Skin epidermis (tissue), 12 donors: ENCODE results near the gene TSPAN7.
A peak's percentile ranks its signal among the peaks of the same experiment; 100 is the strongest.

ENCODE experiments used
- H3K27ac ChIP-seq, 21 experiments: fragments of 200-600 bp; sonication (generic) in 11 of 21; one replicate each; pipeline ENCODE4 v1.5.0; 2020; ENCODE audit warnings: mild to moderate bottlenecking in 3 of 21, inconsistent platforms in 2 of 21, moderate library complexity in 2 of 21
- H3K4me3 ChIP-seq, 7 experiments: fragments of 200-600 bp; sonication (generic) in 2 of 7; one replicate each; pipeline ENCODE4 v1.5.0; 2020; ENCODE audit warnings: inconsistent platforms in 2 of 7, mild to moderate bottlenecking in 2 of 7, moderate library complexity in 1 of 7

Gene TSPAN7

GRCh38 chrX:38561126-38561868, at the start of gene TSPAN7:
Gene TSPAN7, plus strand, starts transcription at chrX:38561542. Its CDS starts 5 bp downstream, at chrX:38561547.
- Histone ChIP-seq H3K27ac (peak within 1 kb of the TSS in 6 of 21 experiments; percentile 35 to 60 (median 50)), H3K4me3 (peak within 1 kb of the TSS; percentile 29 to 48 (median 34))

- Histone ChIP-seq H3K4me3 (no peak overlapping the region), H3K27ac (no peak overlapping the region)
These were observed 48.1 kb upstream of the TSPAN7 start for GRCh38 chrX:38513112-38513742.

- Histone ChIP-seq H3K4me3 (no peak overlapping the region), H3K27ac (no peak overlapping the region)
These were observed 47.1 kb upstream of the TSPAN7 start for GRCh38 chrX:38514016-38514854.

GRCh38 chrX:38515291-38515690, 46.1 kb upstream of the TSPAN7 start:
- Histone ChIP-seq H3K4me3 (no peak overlapping the region), H3K27ac (no peak overlapping the region)

DNA sequence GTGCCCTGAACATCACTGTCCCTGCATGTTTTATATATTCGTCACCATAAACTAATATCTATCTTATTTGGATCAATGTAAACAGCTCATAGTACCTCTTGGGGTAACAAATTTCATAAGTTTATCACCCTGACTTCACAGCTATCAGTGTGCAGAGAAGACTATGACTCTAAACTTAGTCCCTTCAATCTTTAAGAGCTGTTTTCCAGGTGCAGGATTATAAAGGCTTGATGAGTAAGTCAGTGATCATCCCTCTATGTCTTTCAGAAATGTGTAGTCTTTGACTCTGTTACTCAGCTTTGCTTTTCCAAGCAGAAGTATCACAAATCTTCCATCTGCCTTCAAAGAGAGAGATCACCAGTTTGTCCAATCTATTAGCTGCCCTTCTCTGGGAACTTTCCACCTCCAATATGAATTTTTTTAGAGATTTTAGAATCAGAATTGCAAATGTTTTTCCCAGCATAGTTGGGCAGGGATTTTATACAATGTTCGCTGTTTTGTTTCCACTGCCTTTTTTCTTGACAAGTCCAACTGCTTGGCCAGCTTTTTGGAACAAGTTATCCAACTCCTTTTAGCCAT, 45.1 kb upstream of the TSPAN7 start:
- Histone ChIP-seq H3K27ac (no peak overlapping the region), H3K4me3 (no peak overlapping the region)

- Histone ChIP-seq H3K27ac (no peak overlapping the region), H3K4me3 (no peak overlapping the region)
These were observed 41.7 kb upstream of the TSPAN7 start for GRCh38 chrX:38519651-38520050.

DNA sequence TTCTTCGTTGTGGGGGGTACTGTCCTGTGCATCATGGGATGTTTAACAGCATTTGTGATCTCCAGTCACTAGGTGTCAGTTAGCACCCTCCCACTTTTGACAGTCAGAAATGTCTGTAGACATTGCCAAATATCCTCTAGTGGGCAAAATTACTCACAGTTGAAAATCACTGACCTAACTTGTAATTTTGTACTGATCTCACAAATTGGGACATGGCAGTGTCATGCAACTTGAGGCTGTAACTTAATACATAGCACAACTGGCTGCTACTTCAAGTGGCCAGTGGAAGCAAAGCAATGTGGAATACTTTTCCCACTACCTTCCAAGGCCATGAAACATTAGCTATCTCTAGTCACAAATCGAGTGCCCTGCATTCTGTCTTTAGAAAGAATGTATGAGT, 23.2 kb upstream of the TSPAN7 start:
- Histone ChIP-seq H3K27ac (no peak overlapping the region), H3K4me3 (no peak overlapping the region)

DNA sequence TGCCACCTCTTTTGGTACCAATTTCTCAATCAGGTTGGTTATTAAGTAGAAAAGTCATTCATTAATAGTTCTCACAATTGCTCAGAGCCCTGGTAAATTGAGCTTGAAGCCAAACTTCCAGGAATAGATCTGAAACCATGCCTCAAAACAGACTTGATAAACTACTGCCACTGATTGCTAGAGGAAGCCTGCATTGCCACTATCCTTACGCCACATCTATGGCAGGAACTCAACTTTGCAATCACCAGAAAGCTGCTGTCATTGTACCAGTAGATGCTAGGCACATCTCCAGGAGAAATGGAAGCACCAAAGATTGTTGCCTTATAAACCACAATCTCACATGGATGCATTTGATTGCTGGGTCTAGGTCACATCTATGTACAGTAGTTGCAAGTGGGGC, 21.6 kb upstream of the TSPAN7 start:
- Histone ChIP-seq H3K4me3 (no peak overlapping the region), H3K27ac (no peak overlapping the region)

DNA sequence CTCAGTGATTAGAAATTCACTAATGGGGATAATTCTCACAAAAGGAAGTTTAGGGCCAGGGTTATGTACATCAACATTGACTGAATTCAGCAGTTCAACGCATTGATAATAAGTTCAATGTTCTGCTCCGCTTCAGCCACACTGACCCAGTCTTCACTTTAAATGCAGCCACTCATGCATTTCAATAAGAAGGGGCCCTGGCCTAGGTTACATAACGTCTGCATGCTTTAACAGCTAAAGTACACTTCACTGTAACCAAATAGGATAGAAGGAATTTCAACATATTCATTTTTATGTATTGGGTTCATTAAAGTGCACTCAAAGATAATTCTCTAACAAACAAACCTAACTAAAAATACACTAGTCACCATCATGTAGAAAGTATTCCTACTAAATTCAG, 12.8 kb upstream of the TSPAN7 start:
- no peak overlapping the region for H3K4me3 ChIP-seq
- no peak overlapping the region for H3K27ac ChIP-seq

DNA sequence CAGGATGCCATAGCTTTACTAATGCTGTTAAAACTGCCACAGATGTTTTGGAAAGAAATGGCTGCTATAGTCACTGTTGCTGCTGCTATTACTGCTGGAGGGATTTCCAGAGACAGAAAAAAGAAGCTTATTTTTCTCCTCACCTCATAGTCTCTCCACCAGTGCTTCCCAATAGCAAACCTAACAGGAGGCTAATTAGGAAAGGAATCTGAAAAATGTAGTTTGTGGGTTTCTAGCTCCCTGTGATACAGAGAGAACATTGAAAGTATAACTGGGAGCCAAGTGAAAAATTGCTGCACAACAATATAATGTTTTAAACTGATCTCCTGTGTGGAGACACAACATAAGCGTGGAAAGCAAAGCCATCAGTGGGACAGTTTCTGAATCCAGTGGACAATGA, 8.6 kb upstream of the TSPAN7 start:
- Histone ChIP-seq H3K4me3 (no peak overlapping the region), H3K27ac (no peak overlapping the region)

DNA sequence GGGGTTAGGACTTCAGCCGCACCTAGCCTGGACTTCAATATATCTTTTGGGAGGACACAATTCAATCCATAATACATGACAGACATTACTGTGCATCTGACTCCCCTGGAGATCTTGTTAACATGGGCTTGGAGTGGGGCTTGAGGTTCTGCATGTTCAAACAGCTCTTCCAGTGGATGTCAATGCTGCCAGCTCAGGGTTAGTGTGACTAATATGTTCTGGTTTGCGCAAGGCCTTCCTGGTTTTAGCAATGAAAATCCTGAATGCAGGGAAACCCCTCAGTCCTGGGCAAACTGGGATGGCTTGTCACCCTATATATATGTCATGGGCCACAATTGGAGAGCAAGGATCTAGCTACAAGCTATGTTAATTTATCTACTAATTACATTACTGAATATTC, 2.7 kb upstream of the TSPAN7 start:
- H3K4me3 ChIP-seq = no peak overlapping the region
- H3K27ac ChIP-seq = no peak overlapping the region

- Histone ChIP-seq H3K4me3 (peak overlapping the region; percentile 28 to 48 (median 33)), H3K27ac (peak overlapping the region in 6 of 21 experiments; percentile 35 to 60 (median 50))
These were observed 591 bp upstream of the TSPAN7 start for GRCh38 chrX:38560776-38561125.

DNA sequence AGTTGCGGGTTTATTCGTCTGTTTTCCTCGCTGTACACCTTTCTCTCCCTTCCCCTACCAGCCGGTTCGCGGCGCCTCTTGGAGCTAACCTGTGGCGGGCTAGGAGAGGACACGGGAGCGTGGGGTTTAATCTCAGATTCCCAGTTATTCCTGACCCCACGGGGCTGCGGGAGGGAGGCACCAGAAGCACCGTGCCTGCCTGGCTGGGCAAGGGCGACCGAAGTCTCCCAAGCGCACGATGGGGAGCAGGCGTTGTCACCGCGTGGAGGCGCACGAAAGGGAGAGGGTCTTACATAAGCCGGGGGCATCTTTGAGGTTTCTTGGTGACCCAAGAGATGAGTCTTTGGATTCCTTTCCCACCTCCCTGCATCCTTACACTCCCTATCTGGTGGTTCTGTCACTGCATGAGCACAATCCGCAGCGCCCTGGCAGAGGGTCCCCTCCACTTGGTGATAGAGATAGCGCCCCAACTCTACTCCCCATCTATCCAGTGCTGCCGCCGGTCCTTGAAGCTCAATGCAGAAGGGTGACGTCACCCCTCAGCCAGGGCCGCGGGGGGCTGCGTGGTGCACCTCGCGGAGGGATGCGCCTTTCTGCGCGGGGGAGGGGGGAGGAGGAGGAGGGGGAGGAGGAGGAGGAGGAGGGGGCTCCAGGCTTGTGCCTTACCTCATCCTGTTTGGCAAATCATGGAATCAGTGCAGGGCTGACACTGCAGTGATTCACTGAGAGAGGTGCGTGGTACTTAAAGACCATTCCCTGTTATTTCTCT, 793 bp downstream of the TSPAN7 start:
- H3K4me3 ChIP-seq = peak overlapping the region; percentile 22 to 48 (median 34)

GRCh38 chrX:38563030-38563429, 1.7 kb downstream of the TSPAN7 start:
- H3K4me3 ChIP-seq = peak overlapping the region in 2 of 7 experiments; percentile 6 to 43
- no peak overlapping the region for H3K27ac ChIP-seq

More for the DNA sequence above, 793 bp downstream of the TSPAN7 start:
- H3K27ac ChIP-seq = no peak overlapping the region

GRCh38 chrX:38570396-38570795, 9.1 kb downstream of the TSPAN7 start:
- Histone ChIP-seq H3K27ac (no peak overlapping the region), H3K4me3 (no peak overlapping the region)

- no peak overlapping the region for H3K4me3 ChIP-seq
- no peak overlapping the region for H3K27ac ChIP-seq
These were observed 9.7 kb downstream of the TSPAN7 start for GRCh38 chrX:38571058-38571457.

DNA sequence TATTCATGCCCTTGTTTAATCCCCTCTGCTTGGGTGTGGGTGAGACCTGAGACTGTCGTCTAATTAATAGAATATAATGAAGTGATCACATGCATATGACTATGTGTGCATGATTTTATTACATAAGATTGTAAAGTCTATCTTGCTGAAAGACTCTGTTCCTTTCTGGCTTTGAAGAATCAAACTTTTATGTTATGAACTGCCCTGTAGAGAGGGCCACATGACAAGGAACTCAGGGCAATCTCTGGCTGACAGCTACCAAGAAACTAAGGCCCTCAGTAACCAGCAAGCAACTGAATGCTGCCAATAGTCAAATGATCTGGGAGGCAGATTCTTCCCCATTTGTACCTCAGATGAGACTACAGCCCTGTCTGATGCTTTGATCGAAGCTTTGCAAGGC, 13.5 kb downstream of the TSPAN7 start:
- H3K4me3 ChIP-seq = no peak overlapping the region
- H3K27ac ChIP-seq = no peak overlapping the region

DNA sequence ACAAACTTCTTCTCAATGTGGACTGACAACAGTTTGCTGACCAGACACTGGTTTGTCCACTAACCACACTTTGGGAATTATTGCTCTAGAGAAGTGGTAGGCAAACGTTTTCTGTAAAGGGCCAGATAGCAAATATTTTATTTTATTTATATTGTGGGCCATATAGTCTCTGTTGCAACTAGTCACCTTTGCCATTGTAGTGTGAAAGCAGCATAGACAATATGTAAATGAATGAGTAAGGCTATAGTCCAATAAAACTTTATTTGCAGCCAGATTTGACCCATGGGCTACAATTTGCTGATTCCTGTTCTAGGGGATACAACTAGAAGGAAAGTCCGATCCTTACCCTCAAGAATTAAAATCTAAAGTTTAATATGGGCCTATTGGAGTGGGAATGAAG, 14.5 kb downstream of the TSPAN7 start:
- H3K27ac ChIP-seq = no peak overlapping the region
- no peak overlapping the region for H3K4me3 ChIP-seq

- no peak overlapping the region for H3K27ac ChIP-seq
- no peak overlapping the region for H3K4me3 ChIP-seq
These were observed 16.4 kb downstream of the TSPAN7 start for GRCh38 chrX:38577738-38578137.

- Histone ChIP-seq H3K27ac (no peak overlapping the region), H3K4me3 (no peak overlapping the region)
These were observed 16.8 kb downstream of the TSPAN7 start for GRCh38 chrX:38578167-38578566.
